ENCODE measurements around the gene INPP5D. TPM values are rescaled to one million over a fixed set of nuclear protein-coding genes. Genes with fewer than 3 reads are reported as not detected.
"Not testable (repeated sequence)": the region's sequence is repeated elsewhere in the genome, so short reads cannot be mapped to it uniquely, and the experiment has no call there.

Gene INPP5D
- total RNA-seq, 1 experiment from 2014 or later: 0.47 TPM

GRCh38 chr2:233199870-233200269 is 139.7 kb downstream of the INPP5D start:
- no peaks in the 10 kb centered on the region for H3K4me1 ChIP-seq
- DNase-seq: no peak

GRCh38 chr2:233200790-233201189 is 140.6 kb downstream of the INPP5D start:
- DNase-seq; H3K27ac ChIP-seq; H3K9me3 ChIP-seq (replicated peaks); H3K4me1 ChIP-seq; H3K27me3 ChIP-seq; H3K4me3 ChIP-seq; H3K36me3 ChIP-seq: not testable (repeated sequence)

More at GRCh38 chr2:233199870-233200269, 139.7 kb downstream of the INPP5D start:
- no peak overlapping the region for H3K4me3 ChIP-seq
- no peaks in the 10 kb centered on the region for H3K36me3 ChIP-seq
- no peak overlapping the region for H3K27ac ChIP-seq
- H3K9me3 ChIP-seq (replicated peaks): no peaks in the 10 kb centered on the region
- no peaks in the 10 kb centered on the region for H3K27me3 ChIP-seq

- no peaks in the 10 kb centered on the region for H3K27me3 ChIP-seq
- H3K36me3 ChIP-seq: no peaks in the 10 kb centered on the region
- H3K27ac ChIP-seq: no peak overlapping the region
- H3K4me3 ChIP-seq: no peak overlapping the region
- no peaks in the 10 kb centered on the region for H3K4me1 ChIP-seq
- peak; percentile 34 to 55 for DNase-seq
- no peaks in the 10 kb centered on the region for H3K9me3 ChIP-seq (replicated peaks)
These were observed 141.3 kb downstream of the INPP5D start for GRCh38 chr2:233201258-233202013.

- H3K9me3 ChIP-seq (replicated peaks): no peaks in the 10 kb centered on the region
- no peaks in the 10 kb centered on the region for H3K4me1 ChIP-seq
- no peaks in the 10 kb centered on the region for H3K36me3 ChIP-seq
- H3K27ac ChIP-seq: no peak overlapping the region
- no peak overlapping the region for H3K4me3 ChIP-seq
- no peaks in the 10 kb centered on the region for H3K27me3 ChIP-seq
- DNase-seq: no peak
These were observed 142.4 kb downstream of the INPP5D start for GRCh38 chr2:233202531-233202944.

- DNase-seq: no peak
These were observed 142.9 kb downstream of the INPP5D start for GRCh38 chr2:233203060-233203459.

GRCh38 chr2:233204286-233204936 is 144.3 kb downstream of the INPP5D start:
- Histone ChIP-seq H3K9me3 (replicated peaks) (no peaks in the 10 kb centered on the region), H3K36me3 (no peaks in the 10 kb centered on the region), H3K27ac (no peak overlapping the region), H3K4me3 (no peak overlapping the region), H3K4me1 (peaks cover 11% of the 10 kb centered on the region), H3K27me3 (no peaks in the 10 kb centered on the region)
- DNase-seq: no peak

More at GRCh38 chr2:233203060-233203459, 142.9 kb downstream of the INPP5D start:
- no peak overlapping the region for H3K27ac ChIP-seq
- H3K9me3 ChIP-seq (replicated peaks): no peaks in the 10 kb centered on the region
- no peaks in the 10 kb centered on the region; the same call in 1 of the 2 replicates for H3K4me1 ChIP-seq
- H3K36me3 ChIP-seq: no peaks in the 10 kb centered on the region
- H3K4me3 ChIP-seq: no peak overlapping the region
- H3K27me3 ChIP-seq: no peaks in the 10 kb centered on the region

- H3K27me3 ChIP-seq: no peaks in the 10 kb centered on the region
- H3K9me3 ChIP-seq (replicated peaks): no peaks in the 10 kb centered on the region
- no peak overlapping the region for H3K4me3 ChIP-seq
- no peak overlapping the region for H3K27ac ChIP-seq
- no peaks in the 10 kb centered on the region for H3K36me3 ChIP-seq
- peaks cover 32% of the 10 kb centered on the region for H3K4me1 ChIP-seq
- DNase-seq: peak; percentile 13 to 19
These were observed 148.4 kb downstream of the INPP5D start for GRCh38 chr2:233208382-233209116.

GRCh38 chr2:233209117-233209532 is 149.0 kb downstream of the INPP5D start:
- DNase-seq: no peak
- Histone ChIP-seq H3K27ac (no peak overlapping the region), H3K36me3 (no peaks in the 10 kb centered on the region), H3K4me1 (peaks cover 32% of the 10 kb centered on the region), H3K4me3 (no peak overlapping the region), H3K27me3 (no peaks in the 10 kb centered on the region), H3K9me3 (replicated peaks) (no peaks in the 10 kb centered on the region)

- no peak overlapping the region for H3K4me3 ChIP-seq
- no peaks in the 10 kb centered on the region for H3K27me3 ChIP-seq
- H3K9me3 ChIP-seq (replicated peaks): no peaks in the 10 kb centered on the region
- peak; percentile 54 to 69 for DNase-seq
- peaks cover 32% of the 10 kb centered on the region for H3K4me1 ChIP-seq
- no peak overlapping the region for H3K27ac ChIP-seq
- H3K36me3 ChIP-seq: no peaks in the 10 kb centered on the region
These were observed 149.5 kb downstream of the INPP5D start for GRCh38 chr2:233209533-233210171.

- Histone ChIP-seq H3K36me3 (no peaks in the 10 kb centered on the region), H3K27me3 (no peaks in the 10 kb centered on the region), H3K4me1 (peaks cover 32% of the 10 kb centered on the region), H3K9me3 (replicated peaks) (no peaks in the 10 kb centered on the region), H3K27ac (no peak overlapping the region), H3K4me3 (no peak overlapping the region)
- no peak for DNase-seq
These were observed 150.1 kb downstream of the INPP5D start for GRCh38 chr2:233210281-233210680.

GRCh38 chr2:233210843-233211547 is 150.9 kb downstream of the INPP5D start:
- H3K27me3 ChIP-seq: no peaks in the 10 kb centered on the region
- DNase-seq: peak; percentile 90 to 91
- no peaks in the 10 kb centered on the region for H3K9me3 ChIP-seq (replicated peaks)
- H3K27ac ChIP-seq: no peak overlapping the region
- no peaks in the 10 kb centered on the region for H3K36me3 ChIP-seq
- peak overlapping the region; percentile 3 for H3K4me3 ChIP-seq
- peaks cover 32% of the 10 kb centered on the region for H3K4me1 ChIP-seq

GRCh38 chr2:233211548-233211895 is 151.4 kb downstream of the INPP5D start:
- no peak overlapping the region for H3K27ac ChIP-seq

GRCh38 chr2:233213011-233213410 is 152.9 kb downstream of the INPP5D start:
- DNase-seq: no peak
- Histone ChIP-seq H3K36me3 (no peaks in the 10 kb centered on the region), H3K4me3 (no peak overlapping the region), H3K27me3 (no peaks in the 10 kb centered on the region), H3K9me3 (replicated peaks) (0 out of 2 replicates have a peak, but pooled peaks cover 4% of the 10 kb centered on the region), H3K27ac (no peak overlapping the region), H3K4me1 (peaks cover 34% of the 10 kb centered on the region)

More at GRCh38 chr2:233211548-233211895, 151.4 kb downstream of the INPP5D start:
- no peaks in the 10 kb centered on the region for H3K36me3 ChIP-seq
- H3K27me3 ChIP-seq: no peaks in the 10 kb centered on the region
- DNase-seq: no peak
- H3K9me3 ChIP-seq (replicated peaks): no peaks in the 10 kb centered on the region
- H3K4me1 ChIP-seq: peaks cover 32% of the 10 kb centered on the region
- H3K4me3 ChIP-seq: peak overlapping the region; percentile 3

- no peaks in the 10 kb centered on the region for H3K27me3 ChIP-seq
- peaks cover 30% of the 10 kb centered on the region for H3K4me1 ChIP-seq
- no peaks in the 10 kb centered on the region for H3K36me3 ChIP-seq
- no peak overlapping the region for H3K27ac ChIP-seq
- DNase-seq: no peak
- H3K9me3 ChIP-seq (replicated peaks): 0 out of 2 replicates have a peak, but pooled peaks cover 4% of the 10 kb centered on the region
- H3K4me3 ChIP-seq: no peak overlapping the region
These were observed 153.8 kb downstream of the INPP5D start for GRCh38 chr2:233213975-233214374.

Data from SJCRH30 (cell line).